ENCODE measurements around the gene HTRA1. TPM values are rescaled to one million over a fixed set of nuclear protein-coding genes. Genes with fewer than 3 reads are reported as not detected.

HTRA1 gene
- polyA plus RNA-seq, 1 donor from 2014 or later = not detected

DNA sequence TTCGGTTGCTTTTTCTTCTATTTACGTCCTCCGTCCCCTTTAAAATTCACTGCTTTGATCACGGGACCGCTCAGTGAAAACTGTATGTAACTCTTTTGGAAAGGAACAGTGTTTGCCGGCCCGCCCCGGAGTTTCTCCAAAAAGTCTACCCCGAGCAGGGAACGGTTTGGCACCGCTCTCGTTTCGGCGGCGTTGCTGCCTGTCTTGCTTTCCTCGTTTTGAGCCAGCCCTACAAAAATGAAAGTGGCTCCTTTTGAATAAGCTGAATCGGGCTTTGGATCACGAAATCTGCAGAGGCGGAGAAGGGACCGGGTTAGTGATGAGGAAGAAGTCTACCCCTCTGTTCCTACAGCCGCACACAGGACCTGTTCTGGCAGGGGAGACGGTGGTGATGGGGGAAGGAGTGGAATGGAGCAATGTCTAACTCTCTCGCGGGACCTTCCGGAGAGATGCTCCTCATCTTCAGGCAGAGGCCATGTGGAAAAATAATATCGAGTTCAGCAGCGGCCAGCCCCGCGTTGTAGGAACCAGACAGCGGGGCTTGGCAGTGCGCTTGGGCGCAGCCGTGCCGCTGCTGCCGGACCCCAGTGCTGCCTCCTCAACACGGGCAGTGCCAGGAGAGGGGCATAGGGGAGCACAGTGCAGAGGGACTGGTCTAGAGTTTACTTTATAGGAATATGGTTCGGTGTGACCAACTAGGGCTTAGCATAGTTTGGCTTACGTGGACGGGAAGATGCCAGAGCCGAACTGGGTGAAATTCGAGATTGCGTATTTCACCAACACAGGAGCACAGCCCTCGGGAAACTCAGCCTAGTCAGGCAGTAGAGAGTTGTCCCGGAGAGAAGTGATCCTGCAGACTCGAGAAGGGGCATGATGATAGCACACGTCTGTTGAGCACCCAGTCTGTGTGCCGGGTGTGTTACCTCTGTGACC is 1.4 kb downstream of the HTRA1 start:
- Mint-ChIP-seq H3K9me3 (peaks cover 0 to 2% (median 0%) of the 10 kb centered on the region in 3 donors), H3K27ac (no peak overlapping the region), H3K27me3 (peaks cover 42% of the 10 kb centered on the region)

DNA sequence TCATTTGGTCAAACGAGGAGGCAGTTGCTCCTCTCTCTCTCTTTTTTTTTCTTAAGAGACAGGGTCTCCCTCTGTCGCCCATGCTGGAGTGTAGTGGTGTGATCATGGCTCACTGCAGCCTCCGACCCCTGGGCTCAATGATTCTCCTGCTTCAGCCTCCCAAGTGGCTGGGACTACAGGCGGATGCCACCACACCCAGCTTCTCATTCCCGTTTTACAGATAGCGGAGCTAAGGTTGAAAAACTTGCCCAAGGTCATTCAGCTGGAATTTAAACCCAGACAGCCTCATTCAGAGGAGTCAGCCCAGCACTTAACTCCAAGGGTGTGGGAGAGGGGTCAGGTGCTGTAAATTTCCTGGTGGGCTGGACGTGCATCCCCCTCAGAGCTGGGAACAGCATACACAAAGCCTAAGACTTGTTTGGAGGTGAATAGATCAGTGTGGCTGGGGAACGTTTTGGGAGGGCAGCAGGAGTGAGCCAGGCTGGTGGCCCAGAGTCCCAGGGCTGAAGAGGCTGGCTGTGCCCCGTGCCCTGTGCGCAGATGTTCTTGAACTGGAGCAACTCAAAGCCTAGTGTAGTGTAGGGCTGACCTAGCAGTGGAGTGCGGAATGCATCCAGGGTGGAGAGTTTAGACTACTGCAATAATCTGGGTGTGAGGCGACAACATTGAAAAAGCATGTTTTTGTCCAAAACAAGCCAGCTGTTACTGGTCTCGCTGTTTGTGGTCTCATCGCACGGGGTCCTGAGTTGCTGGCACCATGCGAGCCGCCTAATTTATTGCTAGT is 2.3 kb downstream of the HTRA1 start:
- peaks cover 0 to 5% (median 0%) of the 10 kb centered on the region in 3 donors for H3K4me1 Mint-ChIP-seq
- H3K27ac Mint-ChIP-seq = no peak overlapping the region
- H3K36me3 Mint-ChIP-seq = no peaks in the 10 kb centered on the region
- H3K4me3 Mint-ChIP-seq = no peak overlapping the region
- peaks cover 0 to 2% (median 0%) of the 10 kb centered on the region in 3 donors for H3K9me3 Mint-ChIP-seq
- peaks cover 34% of the 10 kb centered on the region for H3K27me3 Mint-ChIP-seq

More for the DNA sequence above, 1.4 kb downstream of the HTRA1 start:
- no peaks in the 10 kb centered on the region for H3K36me3 Mint-ChIP-seq
- H3K4me3 Mint-ChIP-seq = peak overlapping the region; percentile 20 to 82 (median 56)
- H3K4me1 Mint-ChIP-seq = peaks cover 0 to 5% (median 0%) of the 10 kb centered on the region in 3 donors

DNA sequence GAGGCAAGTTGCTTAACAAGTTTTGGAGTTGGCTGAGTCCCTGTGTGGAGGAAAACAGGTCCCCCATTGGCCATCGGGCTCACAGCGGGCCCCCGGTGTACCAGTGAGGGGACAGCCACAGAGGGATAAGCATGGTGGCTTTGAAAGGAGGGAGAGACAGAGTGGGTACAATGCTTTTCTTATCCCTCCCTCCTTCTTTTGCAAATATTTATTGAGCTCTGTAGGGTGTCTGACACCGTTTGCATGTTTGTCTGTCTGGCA is 2.8 kb downstream of the HTRA1 start:
- H3K4me3 Mint-ChIP-seq = peak overlapping the region in 1 of 4 donors; percentile 72
- peaks cover 0 to 2% (median 0%) of the 10 kb centered on the region in 3 donors for H3K9me3 Mint-ChIP-seq
- peaks cover 29% of the 10 kb centered on the region for H3K27me3 Mint-ChIP-seq

DNA sequence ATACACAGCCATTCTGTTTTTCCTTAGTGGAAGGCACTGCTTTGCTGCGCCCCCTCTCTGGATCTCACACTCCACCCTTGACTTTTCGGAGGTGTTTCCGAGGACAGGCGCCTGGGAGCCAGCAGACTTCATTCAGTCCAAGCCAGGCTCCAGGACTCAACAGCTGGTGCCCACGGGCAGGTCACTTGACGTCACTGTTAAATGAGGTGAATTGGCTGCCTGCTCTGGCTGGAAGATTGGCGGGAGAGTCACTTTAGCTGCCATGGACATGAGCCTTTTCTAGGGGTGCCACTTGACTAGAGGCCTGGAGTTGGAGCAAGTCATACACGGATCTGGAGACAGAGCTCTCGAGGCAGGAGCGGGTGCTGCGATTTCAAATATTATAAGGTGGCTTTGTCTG is 3.2 kb downstream of the HTRA1 start:
- Mint-ChIP-seq H3K4me3 (peak overlapping the region in 1 of 4 donors; percentile 72), H3K36me3 (no peaks in the 10 kb centered on the region), H3K27ac (no peak overlapping the region), H3K4me1 (peaks cover 0 to 5% (median 0%) of the 10 kb centered on the region in 3 donors), H3K27me3 (peaks cover 29% of the 10 kb centered on the region), H3K9me3 (peaks cover 0 to 2% (median 0%) of the 10 kb centered on the region in 3 donors)

More for the DNA sequence above, 2.8 kb downstream of the HTRA1 start:
- Mint-ChIP-seq H3K27ac (no peak overlapping the region), H3K4me1 (peaks cover 0 to 5% (median 0%) of the 10 kb centered on the region in 3 donors), H3K36me3 (no peaks in the 10 kb centered on the region)

DNA sequence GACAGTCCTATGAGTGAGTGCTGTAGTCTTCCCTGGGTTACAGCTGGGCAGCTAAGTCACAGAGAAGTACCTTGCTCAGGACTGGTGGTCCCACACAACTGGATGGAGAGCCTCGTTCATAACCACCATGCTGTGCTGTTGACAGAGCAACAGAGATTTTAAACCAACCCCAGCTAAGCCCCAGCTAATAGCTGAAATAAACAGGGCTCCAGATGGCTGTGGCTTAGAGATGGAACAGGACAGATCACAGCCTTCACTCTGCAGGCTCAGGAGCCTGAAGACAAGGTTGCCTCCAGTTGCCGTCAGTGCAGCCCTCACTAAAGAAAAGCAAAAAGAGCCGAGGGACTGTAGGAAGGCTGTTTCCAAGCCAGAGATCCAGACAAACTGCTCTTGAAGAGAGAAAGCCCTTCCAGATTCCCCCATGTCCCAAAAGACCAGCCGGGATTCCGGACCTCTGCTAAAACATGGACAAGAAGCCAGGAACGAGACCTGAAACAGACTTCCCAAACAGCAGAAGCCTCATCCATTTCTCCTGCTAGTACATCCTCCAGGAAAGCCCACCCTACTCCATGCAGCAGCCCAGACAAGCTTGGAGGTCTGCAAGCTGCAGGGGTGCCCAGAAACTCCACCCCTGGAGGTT is 4.2 kb downstream of the HTRA1 start:
- H3K27me3 Mint-ChIP-seq = peaks cover 26% of the 10 kb centered on the region
- H3K36me3 Mint-ChIP-seq = no peaks in the 10 kb centered on the region
- H3K4me3 Mint-ChIP-seq = no peak overlapping the region
- peaks cover 0 to 2% (median 0%) of the 10 kb centered on the region in 3 donors for H3K9me3 Mint-ChIP-seq
- H3K27ac Mint-ChIP-seq = no peak overlapping the region
- H3K4me1 Mint-ChIP-seq = peaks cover 0 to 5% (median 0%) of the 10 kb centered on the region in 3 donors

DNA sequence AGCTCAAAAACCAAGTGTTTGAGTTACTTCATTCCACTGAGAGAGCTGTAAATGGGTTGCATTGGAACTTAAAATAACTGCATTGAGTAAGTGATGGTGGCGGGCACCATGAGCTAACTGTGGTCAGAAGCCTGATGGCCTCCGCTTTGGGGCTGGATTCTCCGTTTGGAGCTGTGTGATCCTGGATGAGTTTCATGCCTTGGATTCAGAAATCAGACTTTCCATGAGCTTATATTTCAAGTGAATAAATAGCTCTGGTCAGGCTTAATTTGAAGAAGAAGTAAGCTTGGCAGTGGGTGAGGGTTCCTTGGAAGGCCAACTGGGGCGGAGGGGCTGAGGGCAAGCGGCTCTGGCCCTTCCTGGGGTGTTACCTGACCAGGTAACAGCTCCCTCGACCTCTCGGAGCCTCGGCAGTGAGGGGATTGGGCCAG is 5.6 kb downstream of the HTRA1 start:
- peaks cover 27% of the 10 kb centered on the region for H3K27me3 Mint-ChIP-seq
- peaks cover 0 to 5% (median 0%) of the 10 kb centered on the region in 3 donors for H3K4me1 Mint-ChIP-seq
- peaks cover 0 to 2% (median 0%) of the 10 kb centered on the region in 3 donors for H3K9me3 Mint-ChIP-seq
- no peak overlapping the region for H3K27ac Mint-ChIP-seq
- no peaks in the 10 kb centered on the region for H3K36me3 Mint-ChIP-seq
- no peak overlapping the region for H3K4me3 Mint-ChIP-seq

DNA sequence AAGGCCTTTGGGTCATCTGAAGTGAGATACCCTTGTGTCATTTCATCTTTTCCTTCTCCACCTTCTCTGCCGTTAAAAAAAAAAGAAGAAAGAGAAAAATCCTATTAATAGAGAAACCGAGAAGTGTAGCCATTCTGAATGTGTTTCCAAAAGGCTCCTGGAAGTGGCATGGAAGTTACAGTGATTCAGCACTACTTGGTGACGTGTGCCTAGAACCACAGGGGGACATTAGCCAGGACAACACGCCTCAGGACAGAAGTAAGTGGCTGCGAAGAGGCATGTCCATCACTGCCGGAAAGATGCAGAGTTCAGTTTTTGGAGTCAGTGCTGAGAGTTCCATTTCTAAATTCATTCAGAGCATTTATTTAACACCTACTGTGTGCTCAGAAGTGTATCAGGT is 6.3 kb downstream of the HTRA1 start:
- no peaks in the 10 kb centered on the region for H3K36me3 Mint-ChIP-seq
- peaks cover 0 to 1% (median 0%) of the 10 kb centered on the region in 3 donors for H3K4me1 Mint-ChIP-seq
- H3K27me3 Mint-ChIP-seq = peaks cover 24% of the 10 kb centered on the region
- H3K9me3 Mint-ChIP-seq = peaks cover 0 to 2% (median 0%) of the 10 kb centered on the region in 3 donors
- H3K27ac Mint-ChIP-seq = no peak overlapping the region
- no peak overlapping the region for H3K4me3 Mint-ChIP-seq

DNA sequence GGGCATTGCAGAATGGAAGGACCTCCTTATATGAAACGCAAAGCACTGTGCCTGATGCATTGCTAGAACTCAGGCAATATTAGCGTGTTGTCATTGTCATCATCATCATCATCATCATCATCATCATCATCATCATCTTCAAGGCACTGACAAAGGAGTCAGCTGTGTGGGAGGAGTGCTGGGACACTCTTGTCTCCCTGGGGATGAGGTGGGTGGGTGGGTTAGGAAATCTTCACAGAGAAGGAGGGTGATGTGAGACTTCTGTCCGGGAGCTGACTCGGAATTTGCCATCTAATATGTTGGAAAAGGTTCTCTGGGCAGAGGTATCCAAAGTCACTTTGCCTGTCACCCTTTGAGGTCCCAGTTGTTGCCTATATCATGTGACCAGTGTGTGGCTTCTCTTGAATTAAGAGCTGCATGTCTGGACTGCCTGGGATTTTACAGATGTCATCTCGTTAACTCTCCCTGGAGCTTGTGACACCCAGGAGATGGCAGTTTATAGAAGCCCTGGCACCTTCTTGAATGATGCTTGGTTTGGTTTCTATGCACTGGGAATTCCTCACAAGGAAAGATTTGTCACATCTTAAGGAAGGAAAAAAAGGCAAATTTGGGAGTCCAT is 7.1 kb downstream of the HTRA1 start:
- H3K4me3 Mint-ChIP-seq = no peak overlapping the region
- H3K36me3 Mint-ChIP-seq = no peaks in the 10 kb centered on the region
- peaks cover 17% of the 10 kb centered on the region for H3K27me3 Mint-ChIP-seq
- peaks cover 0 to 1% (median 0%) of the 10 kb centered on the region in 3 donors for H3K9me3 Mint-ChIP-seq
- no peaks in the 10 kb centered on the region for H3K4me1 Mint-ChIP-seq
- H3K27ac Mint-ChIP-seq = no peak overlapping the region

DNA sequence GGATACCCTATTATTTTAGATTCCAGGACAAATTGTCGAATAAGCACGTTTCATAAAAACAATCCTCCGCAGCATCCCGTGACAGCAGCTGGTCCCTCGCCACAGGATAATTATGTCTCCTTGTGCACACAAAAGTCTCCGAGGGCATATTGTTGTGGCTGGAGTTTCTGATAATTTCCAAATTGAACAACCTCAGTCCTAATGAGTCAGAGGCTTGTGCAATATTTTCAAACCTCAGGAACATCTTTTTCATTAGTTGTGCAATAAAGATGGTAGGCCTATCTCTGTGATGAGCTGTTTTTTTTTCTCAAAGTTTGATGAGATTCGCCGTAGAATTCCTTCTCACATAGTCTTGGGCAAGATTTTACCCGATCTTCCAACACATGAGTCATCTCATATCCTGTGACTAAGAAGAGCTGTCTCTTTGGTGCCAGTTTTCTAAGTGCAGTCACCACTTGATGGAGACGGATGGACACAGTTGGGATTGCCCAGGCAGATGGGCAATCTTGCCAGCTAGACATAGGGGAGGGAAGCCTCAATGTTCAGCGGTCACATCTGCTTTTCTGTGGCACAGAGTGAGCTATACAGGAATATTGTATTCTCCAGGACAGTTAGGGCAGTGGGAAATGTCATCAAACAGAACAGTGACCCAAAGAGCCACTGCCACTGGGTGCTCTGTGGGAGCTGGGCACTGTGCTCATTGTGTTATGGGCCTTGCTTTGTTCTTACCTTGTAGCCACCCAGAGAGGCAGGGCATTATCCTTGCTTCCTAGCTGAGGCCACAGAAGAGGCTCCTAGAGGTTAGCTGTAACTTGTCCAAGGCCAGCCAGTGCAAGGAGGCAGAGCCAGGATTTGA is 7.8 kb downstream of the HTRA1 start:
- no peak overlapping the region for H3K27ac Mint-ChIP-seq
- no peaks in the 10 kb centered on the region for H3K36me3 Mint-ChIP-seq
- H3K4me1 Mint-ChIP-seq = no peaks in the 10 kb centered on the region
- no peaks in the 10 kb centered on the region for H3K9me3 Mint-ChIP-seq
- no peak overlapping the region for H3K4me3 Mint-ChIP-seq
- H3K27me3 Mint-ChIP-seq = peaks cover 16% of the 10 kb centered on the region

DNA sequence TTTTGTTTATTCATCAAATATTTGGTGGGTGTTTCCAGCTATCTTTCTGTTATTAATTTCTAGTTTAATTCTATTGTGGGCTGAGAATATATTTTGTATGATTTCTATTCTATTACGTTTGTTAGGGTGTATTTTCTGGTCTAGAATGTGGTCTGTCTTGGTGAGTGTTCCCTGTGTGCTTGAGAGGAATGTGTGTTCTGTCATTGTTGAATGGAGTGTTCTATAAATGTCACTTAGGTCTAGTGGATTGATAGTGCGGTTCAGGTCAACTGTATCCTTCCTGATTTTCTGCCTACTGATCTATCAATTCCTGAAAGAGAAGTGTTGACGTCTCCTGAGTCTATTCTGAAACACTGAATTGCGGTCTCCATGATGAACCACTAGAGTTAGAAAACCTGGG is 8.5 kb downstream of the HTRA1 start:
- Mint-ChIP-seq H3K36me3 (no peaks in the 10 kb centered on the region), H3K27me3 (peaks cover 19% of the 10 kb centered on the region), H3K4me3 (no peak overlapping the region), H3K27ac (no peak overlapping the region), H3K4me1 (peaks cover 0 to 2% (median 0%) of the 10 kb centered on the region in 3 donors), H3K9me3 (no peaks in the 10 kb centered on the region)

DNA sequence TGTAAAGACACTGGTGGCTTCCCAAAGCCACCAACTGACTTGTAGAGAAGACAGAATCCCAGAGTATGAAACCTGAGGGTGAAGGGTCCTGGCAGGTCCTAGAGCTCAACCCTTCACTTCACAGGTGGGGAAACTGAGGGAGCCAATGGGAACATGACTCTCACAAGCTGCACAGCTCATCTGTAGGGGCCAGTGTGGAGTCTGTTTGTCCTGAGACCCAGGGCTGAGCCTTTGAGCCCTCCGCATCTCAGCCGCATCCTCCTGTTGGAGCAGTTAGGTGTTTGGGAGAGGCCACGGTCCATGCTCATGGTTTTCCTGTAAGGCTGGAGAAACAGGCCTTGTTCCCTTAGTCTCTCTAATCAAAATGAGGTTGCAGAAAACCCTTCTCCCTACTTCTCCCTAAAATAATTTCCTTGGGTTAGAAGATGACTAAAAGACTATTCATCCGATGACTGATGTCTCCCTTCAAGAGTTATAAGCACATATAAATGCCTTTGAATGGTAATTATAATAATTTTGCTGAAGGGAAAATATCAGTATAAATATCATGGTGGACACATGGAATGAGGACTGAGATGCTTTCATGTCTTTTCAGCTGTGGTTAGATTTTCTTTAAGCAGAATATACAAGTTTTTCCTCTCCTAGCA is 10.3 kb downstream of the HTRA1 start:
- H3K9me3 Mint-ChIP-seq = no peaks in the 10 kb centered on the region
- peaks cover 25% of the 10 kb centered on the region for H3K27me3 Mint-ChIP-seq
- no peak overlapping the region for H3K27ac Mint-ChIP-seq
- H3K36me3 Mint-ChIP-seq = no peaks in the 10 kb centered on the region
- no peak overlapping the region for H3K4me3 Mint-ChIP-seq
- peaks cover 0 to 2% (median 0%) of the 10 kb centered on the region in 3 donors for H3K4me1 Mint-ChIP-seq

DNA sequence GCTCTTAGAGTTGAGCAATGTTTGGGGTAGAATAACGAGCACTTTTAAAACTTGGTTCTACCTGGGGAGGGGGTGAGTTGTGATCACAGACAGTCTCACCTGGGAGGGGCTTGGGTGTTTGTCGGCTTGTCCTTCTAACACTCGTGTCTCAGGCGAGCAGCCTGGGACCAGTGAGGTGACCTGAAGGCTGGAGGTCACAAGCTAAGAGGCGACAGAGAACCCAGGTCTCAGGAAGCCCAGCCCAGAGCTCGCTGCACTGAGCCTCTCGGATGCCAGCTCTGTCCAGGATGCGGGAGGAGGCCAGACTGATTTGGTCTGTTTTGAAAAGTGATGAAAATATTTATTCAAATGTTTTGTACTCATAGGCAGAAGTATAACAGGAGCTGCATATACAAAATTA is 11.8 kb downstream of the HTRA1 start:
- H3K27me3 Mint-ChIP-seq = peaks cover 23% of the 10 kb centered on the region
- H3K27ac Mint-ChIP-seq = no peak overlapping the region
- H3K4me3 Mint-ChIP-seq = no peak overlapping the region
- no peaks in the 10 kb centered on the region for H3K9me3 Mint-ChIP-seq
- peaks cover 0 to 2% (median 0%) of the 10 kb centered on the region in 3 donors for H3K4me1 Mint-ChIP-seq
- no peaks in the 10 kb centered on the region for H3K36me3 Mint-ChIP-seq

DNA sequence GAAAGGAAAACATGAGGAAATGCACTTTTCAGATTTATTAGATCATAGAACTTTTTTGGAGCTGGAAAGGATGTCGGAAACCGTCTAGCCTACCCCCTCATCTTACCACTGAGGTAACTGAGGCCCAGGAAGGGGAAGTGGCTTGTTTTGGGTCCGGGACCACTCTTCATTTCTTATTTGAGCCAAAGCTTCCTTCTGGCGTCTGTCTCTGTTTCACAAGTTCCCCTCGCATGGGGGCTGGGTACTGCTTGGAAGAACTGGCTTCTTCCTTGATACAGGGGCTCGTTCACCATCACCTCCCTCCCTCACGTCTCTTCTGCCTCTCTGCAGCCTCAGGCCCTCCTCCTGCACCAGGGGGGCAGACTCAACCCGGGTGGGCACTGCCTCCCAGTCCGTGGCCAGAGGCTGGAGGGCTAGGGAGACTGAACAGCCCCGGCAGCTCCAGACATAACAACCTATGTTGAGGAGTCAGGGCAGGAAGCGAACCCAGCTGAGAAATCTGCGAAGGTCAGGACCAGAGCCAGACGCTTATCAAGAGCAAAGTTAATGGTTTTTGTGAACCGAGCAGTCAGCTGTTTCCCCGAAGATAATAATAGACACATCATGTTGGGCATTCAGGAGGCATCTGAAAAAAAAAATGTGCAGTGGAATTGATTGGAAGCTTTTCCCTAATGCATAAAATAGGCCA is 12.9 kb downstream of the HTRA1 start:
- Mint-ChIP-seq H3K4me1 (peaks cover 0 to 2% (median 0%) of the 10 kb centered on the region in 3 donors), H3K27me3 (peaks cover 23% of the 10 kb centered on the region), H3K36me3 (no peaks in the 10 kb centered on the region), H3K4me3 (peak overlapping the region in 1 of 4 donors; percentile 79), H3K27ac (no peak overlapping the region), H3K9me3 (no peaks in the 10 kb centered on the region)

Measured in IgD-negative memory B cell (primary cell).